ENCODE measurements around the gene PHF19. TPM values are rescaled to one million over a fixed set of nuclear protein-coding genes. Genes with fewer than 3 reads are reported as not detected.

The PHF19 gene
- total RNA-seq, 8 experiments from 2014 or later, result 5.2 to 44.0 (median 12.0) TPM

- Histone ChIP-seq H3K4me1 (replicated peaks in 1 of 2) (peaks cover 7 to 10% of the 10 kb centered on the region in 2 donors), H3K4me3 (no peak overlapping the region), H3K27ac (no peak overlapping the region)
- ATAC-seq (replicated peaks in 6 of 8), result peak in 1 of 8 experiments; percentile 17
- 48 to 70% (median 56%) methylated on average over 2 to 9 of the region's 20 CpGs; no CpG with 5 or more reads in 7 of the 10 experiments for WGBS, 10 experiments
- in situ Hi-C loops (cut with MboI; ENCODE audit: low pct_unique_long_range_greater_than_20kb in 2 of 9, low sequenced_read_pairs in 9 of 9, unreplicated experiment in 9 of 9), result no loop called here
These were observed 42.2 kb upstream of the PHF19 start for GRCh38 chr9:120918931-120919842.

GRCh38 chr9:120917929-120918762 lies 41.2 kb upstream of the PHF19 start:
- in situ Hi-C loops (cut with MboI; ENCODE audit: low pct_unique_long_range_greater_than_20kb in 2 of 9, low sequenced_read_pairs in 9 of 9, unreplicated experiment in 9 of 9), result no loop called here
- H3K4me1 ChIP-seq (replicated peaks in 1 of 2), result peaks cover 7 to 10% of the 10 kb centered on the region in 2 donors
- 50 to 100% (median 100%) methylated on average over 1 to 3 of the region's 4 CpGs; no CpG with 5 or more reads in 2 of the 10 experiments for WGBS, 10 experiments
- no peak overlapping the region for H3K4me3 ChIP-seq
- no peak overlapping the region for H3K27ac ChIP-seq
- ATAC-seq (replicated peaks in 6 of 8), result no peak

DNA sequence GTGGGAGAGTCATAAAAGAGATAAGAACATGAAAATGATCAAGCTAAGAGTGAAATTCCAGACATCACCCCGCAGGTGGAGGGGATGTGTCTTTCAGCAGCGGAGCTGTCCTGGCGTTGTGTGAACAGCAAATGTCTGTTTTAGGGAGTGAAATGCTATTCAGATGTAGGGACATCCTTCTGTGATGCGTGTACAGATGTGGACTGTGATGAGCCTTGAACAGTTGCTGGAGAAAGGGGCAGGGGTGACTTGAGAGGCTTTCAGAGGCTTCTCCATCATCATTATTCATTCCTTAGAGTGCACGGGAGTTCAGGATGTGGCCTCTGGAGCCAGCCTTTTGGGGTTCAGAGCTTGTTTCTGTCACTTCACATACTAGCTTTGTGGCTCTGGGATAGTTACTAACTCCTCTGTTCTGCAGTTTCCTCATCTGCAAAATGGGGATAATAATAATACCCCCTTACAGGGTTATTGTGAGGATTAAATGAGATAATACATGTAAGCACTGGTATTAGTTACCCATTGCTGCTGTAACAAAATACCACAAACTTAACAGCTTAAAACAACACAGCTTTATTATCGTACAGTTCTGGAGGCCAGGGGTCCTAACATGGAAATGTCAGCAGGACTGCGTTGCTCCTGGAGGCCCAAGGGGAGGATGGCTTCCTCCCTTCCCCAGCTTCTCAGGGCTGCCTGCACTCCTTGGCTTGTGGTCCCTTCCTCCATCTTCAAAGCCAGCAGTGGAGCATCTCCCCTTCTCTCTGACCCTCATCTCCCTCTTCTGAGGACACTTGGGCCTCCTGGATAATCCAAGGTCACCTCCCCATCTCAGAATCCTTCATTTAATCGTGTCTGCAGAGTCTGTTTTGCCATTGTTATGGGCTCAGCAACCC lies 40.2 kb upstream of the PHF19 start:
- no peak for ATAC-seq (replicated peaks in 6 of 8)
- WGBS, 10 experiments, result 20 to 100% (median 86%) methylated on average over 1 to 6 of the region's 8 CpGs; no CpG with 5 or more reads in 1 of the 10 experiments
- Histone ChIP-seq H3K27ac (no peak overlapping the region), H3K4me3 (no peak overlapping the region), H3K4me1 (replicated peaks in 1 of 2) (peaks cover 7 to 10% of the 10 kb centered on the region in 2 donors)
- in situ Hi-C loops (cut with MboI; ENCODE audit: low pct_unique_long_range_greater_than_20kb in 2 of 9, low sequenced_read_pairs in 9 of 9, unreplicated experiment in 9 of 9), result no loop called here

DNA sequence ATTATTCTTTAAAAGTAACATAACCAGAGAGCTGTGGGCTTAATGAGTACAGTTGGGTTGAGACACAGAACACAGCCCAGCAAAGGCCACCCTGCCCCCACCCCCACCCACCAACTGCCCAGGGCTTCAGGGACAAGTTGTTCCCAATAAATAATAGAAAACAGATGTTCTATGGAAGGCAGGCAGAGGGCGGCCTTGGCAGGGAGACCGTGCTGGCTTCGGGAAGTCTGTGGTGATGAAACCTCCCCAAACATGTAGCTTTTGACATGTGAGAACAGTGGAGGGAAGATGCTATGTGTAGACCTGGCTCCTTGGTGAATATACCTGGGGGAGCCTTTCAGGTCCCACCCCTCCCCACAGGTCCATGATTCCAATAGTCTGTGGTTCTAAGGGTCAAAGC lies 39.6 kb upstream of the PHF19 start:
- peak in 3 of 8 experiments; percentile 59 to 81 (median 69) for ATAC-seq (replicated peaks in 6 of 8)

GRCh38 chr9:120915854-120916470 lies 39.0 kb upstream of the PHF19 start:
- Histone ChIP-seq H3K27ac (no peak overlapping the region), H3K4me3 (no peak overlapping the region), H3K4me1 (replicated peaks in 1 of 2) (peaks cover 7 to 10% of the 10 kb centered on the region in 2 donors)
- ATAC-seq (replicated peaks in 6 of 8), result peak in 1 of 8 experiments; percentile 47
- 58 to 94% (median 81%) methylated on average over 2 to 5 of the region's 5 CpGs for WGBS, 10 experiments
- in situ Hi-C loops (cut with MboI; ENCODE audit: low pct_unique_long_range_greater_than_20kb in 2 of 9, low sequenced_read_pairs in 9 of 9, unreplicated experiment in 9 of 9), result no loop called here

More for the DNA sequence above, 39.6 kb upstream of the PHF19 start:
- in situ Hi-C loops (cut with MboI; ENCODE audit: low pct_unique_long_range_greater_than_20kb in 2 of 9, low sequenced_read_pairs in 9 of 9, unreplicated experiment in 9 of 9), result no loop called here
- Histone ChIP-seq H3K4me1 (replicated peaks in 1 of 2) (peaks cover 7 to 10% of the 10 kb centered on the region in 2 donors), H3K4me3 (no peak overlapping the region), H3K27ac (no peak overlapping the region)
- 0 to 76% methylated on average over 3 of the region's 3 CpGs; no CpG with 5 or more reads in 8 of the 10 experiments for WGBS, 10 experiments

DNA sequence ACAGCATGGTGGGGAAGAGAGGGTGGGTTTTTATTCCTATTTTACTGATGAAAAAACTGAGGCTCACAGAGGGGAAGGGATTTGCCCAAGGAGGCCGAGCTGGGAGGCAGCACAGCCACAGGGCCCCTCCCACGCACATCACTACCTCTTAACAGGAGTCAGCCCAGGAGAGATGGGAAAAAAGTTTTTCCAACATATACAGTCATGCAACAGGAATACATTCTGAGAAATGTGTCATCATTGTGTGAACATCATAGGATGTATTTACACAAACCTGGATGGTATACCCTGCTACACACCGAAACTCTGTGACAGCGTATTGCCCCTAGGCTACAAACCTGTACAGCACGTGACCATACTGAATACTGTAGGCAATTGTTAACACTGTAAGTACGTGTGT lies 38.0 kb upstream of the PHF19 start:
- in situ Hi-C loops (cut with MboI; ENCODE audit: low pct_unique_long_range_greater_than_20kb in 2 of 9, low sequenced_read_pairs in 9 of 9, unreplicated experiment in 9 of 9), result no loop called here
- Histone ChIP-seq H3K27ac (no peak overlapping the region), H3K4me1 (replicated peaks in 1 of 2) (peaks cover 2 to 3% of the 10 kb centered on the region in 2 donors), H3K4me3 (no peak overlapping the region)
- no peak for ATAC-seq (replicated peaks in 6 of 8)
- WGBS, 10 experiments, result 40 to 100% (median 86%) methylated on average over 1 to 4 of the region's 6 CpGs; no CpG with 5 or more reads in 1 of the 10 experiments

DNA sequence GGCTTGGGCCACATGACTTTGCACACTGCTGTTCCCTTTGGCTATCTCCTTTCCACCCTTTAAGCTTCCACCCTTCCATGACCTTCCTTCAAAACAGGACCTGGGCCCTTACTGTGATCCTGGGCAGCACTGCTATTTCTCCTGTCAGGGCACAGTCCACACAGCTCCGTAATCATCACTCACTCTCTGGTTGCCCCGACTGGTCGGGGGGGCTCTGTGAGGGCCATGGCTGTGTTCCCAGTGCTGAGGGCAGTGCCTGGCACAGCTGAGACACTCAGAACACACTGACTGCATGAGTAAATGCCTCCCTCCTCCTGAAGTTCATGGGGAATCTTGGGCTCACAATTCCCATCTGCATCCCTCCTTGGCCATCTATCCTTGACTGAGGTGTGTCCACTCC lies 37.4 kb upstream of the PHF19 start:
- H3K4me1 ChIP-seq (replicated peaks in 1 of 2), result no peaks in the 10 kb centered on the region
- no peak overlapping the region for H3K27ac ChIP-seq
- in situ Hi-C loops (cut with MboI; ENCODE audit: low pct_unique_long_range_greater_than_20kb in 2 of 9, low sequenced_read_pairs in 9 of 9, unreplicated experiment in 9 of 9), result no loop called here
- 79 to 93% methylated on average over 3 of the region's 3 CpGs; no CpG with 5 or more reads in 8 of the 10 experiments for WGBS, 10 experiments
- H3K4me3 ChIP-seq, result no peak overlapping the region
- ATAC-seq (replicated peaks in 6 of 8), result peak in 1 of 8 experiments; percentile 58

- H3K4me3 ChIP-seq, result no peak overlapping the region
- WGBS, 10 experiments, result 40 to 100% (median 78%) methylated on average over 1 to 4 of the region's 4 CpGs; no CpG with 5 or more reads in 3 of the 10 experiments
- H3K27ac ChIP-seq, result no peak overlapping the region
- in situ Hi-C loops (cut with MboI; ENCODE audit: low pct_unique_long_range_greater_than_20kb in 2 of 9, low sequenced_read_pairs in 9 of 9, unreplicated experiment in 9 of 9), result no loop called here
- no peak for ATAC-seq (replicated peaks in 6 of 8)
- H3K4me1 ChIP-seq (replicated peaks in 1 of 2), result no peaks in the 10 kb centered on the region
These were observed 36.8 kb upstream of the PHF19 start for GRCh38 chr9:120913647-120914264.

- in situ Hi-C loops (cut with MboI; ENCODE audit: low pct_unique_long_range_greater_than_20kb in 2 of 9, low sequenced_read_pairs in 9 of 9, unreplicated experiment in 9 of 9), result no loop called here
- ATAC-seq (replicated peaks in 6 of 8), result no peak
- WGBS, 10 experiments, result 33 to 100% (median 80%) methylated on average over 1 to 4 of the region's 13 CpGs; no CpG with 5 or more reads in 3 of the 10 experiments
- Histone ChIP-seq H3K4me3 (no peak overlapping the region), H3K27ac (no peak overlapping the region), H3K4me1 (replicated peaks in 1 of 2) (no peaks in the 10 kb centered on the region)
These were observed 36.1 kb upstream of the PHF19 start for GRCh38 chr9:120912958-120913646.

DNA sequence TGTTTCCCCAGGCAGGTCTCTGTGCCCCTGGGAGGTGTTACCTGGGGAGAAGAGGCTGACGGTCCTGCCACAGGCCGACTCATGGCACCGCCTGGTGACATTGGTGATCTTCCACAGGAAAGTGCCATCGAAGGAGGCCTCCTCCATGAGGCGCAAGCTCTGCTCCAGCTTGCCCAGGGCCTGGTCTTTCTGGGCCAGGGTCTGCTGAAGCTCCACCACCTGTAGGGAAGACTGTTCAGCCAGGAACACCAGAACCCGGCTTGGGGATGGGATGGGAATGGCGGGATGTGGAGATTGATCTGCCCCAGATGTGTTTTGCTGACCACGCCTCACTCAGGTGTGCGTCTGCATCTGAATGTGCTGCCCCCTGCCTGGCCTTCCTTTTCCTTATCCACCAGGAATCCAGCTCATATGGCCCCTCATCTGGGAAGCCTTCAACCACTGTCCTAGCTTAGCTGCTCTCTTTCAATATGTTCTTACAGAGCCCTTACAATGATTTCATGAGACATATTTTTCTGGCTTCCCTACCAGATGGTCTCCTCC lies 34.4 kb upstream of the PHF19 start:
- 67 to 100% methylated on average over 1 to 4 of the region's 9 CpGs; no CpG with 5 or more reads in 8 of the 10 experiments for WGBS, 10 experiments
- Histone ChIP-seq H3K4me3 (no peak overlapping the region), H3K4me1 (replicated peaks in 1 of 2) (no peaks in the 10 kb centered on the region), H3K27ac (no peak overlapping the region)
- in situ Hi-C loops (cut with MboI; ENCODE audit: low pct_unique_long_range_greater_than_20kb in 2 of 9, low sequenced_read_pairs in 9 of 9, unreplicated experiment in 9 of 9), result no loop called here
- ATAC-seq (replicated peaks in 6 of 8), result no peak

GRCh38 chr9:120910643-120911042 lies 33.7 kb upstream of the PHF19 start:
- 67 to 100% (median 82%) methylated on average over 1 to 3 of the region's 3 CpGs; no CpG with 5 or more reads in 2 of the 10 experiments for WGBS, 10 experiments
- no peak for ATAC-seq (replicated peaks in 6 of 8)
- in situ Hi-C loops (cut with MboI; ENCODE audit: low pct_unique_long_range_greater_than_20kb in 2 of 9, low sequenced_read_pairs in 9 of 9, unreplicated experiment in 9 of 9), result no loop called here

More at GRCh38 chr9:120910643-120911042, 33.7 kb upstream of the PHF19 start:
- Histone ChIP-seq H3K4me1 (replicated peaks in 1 of 2) (no peaks in the 10 kb centered on the region), H3K4me3 (no peak overlapping the region), H3K27ac (no peak overlapping the region)
